ENCODE results near the gene MACROD1.

The MACROD1 gene

DNA sequence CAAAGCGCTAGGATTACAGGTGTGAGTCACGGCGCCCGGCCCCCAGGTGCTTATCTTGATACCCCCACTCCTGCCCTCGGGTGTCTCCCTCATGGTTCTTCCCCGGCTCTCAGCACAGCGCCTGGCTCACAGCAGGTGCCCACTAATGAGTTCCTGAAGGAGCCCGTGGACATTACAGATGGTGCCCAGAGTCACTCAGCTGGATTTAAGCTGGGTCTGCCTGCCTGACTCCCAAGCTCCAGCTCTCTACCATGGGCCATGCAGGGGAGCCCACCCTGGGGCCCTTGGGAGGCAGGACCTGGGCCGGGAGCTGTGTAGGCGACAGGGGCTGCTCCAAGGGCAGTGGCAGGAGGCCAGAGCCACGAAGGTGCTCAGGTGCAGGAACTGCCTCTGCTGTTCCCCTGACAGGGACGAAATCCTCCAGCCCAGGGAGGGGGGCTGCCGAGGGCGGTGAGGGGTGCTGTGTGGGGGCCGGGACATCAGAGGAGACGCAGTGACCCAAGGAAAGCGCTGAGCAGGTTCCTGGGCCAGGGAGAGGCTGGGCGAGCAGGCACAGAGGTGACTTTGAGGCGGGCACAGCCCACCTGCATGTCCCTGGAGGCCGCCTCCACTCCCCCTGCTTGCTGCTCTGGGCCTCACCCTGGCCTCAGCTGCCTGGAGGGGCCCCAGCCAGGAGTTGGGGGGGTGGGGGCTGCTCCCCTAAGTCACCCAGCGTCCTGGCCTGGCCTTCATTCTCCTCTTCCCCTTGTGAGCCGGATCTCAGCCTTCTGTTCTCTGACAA lies 144.7 kb downstream of the MACROD1 start:
- TF ChIP-seq EZH2 (IDR thresholded peaks at IDR 0.05) (no peak), FOXP2 (optimal IDR thresholded peaks at IDR 0.05; ENCODE audit: control extremely low read depth, extremely low read length, insufficient read depth) (no peak), POLR2AphosphoS5 (IDR thresholded peaks at IDR 0.05; ENCODE audit: borderline replicate concordance, low read depth, low read length) (no peak)

DNA sequence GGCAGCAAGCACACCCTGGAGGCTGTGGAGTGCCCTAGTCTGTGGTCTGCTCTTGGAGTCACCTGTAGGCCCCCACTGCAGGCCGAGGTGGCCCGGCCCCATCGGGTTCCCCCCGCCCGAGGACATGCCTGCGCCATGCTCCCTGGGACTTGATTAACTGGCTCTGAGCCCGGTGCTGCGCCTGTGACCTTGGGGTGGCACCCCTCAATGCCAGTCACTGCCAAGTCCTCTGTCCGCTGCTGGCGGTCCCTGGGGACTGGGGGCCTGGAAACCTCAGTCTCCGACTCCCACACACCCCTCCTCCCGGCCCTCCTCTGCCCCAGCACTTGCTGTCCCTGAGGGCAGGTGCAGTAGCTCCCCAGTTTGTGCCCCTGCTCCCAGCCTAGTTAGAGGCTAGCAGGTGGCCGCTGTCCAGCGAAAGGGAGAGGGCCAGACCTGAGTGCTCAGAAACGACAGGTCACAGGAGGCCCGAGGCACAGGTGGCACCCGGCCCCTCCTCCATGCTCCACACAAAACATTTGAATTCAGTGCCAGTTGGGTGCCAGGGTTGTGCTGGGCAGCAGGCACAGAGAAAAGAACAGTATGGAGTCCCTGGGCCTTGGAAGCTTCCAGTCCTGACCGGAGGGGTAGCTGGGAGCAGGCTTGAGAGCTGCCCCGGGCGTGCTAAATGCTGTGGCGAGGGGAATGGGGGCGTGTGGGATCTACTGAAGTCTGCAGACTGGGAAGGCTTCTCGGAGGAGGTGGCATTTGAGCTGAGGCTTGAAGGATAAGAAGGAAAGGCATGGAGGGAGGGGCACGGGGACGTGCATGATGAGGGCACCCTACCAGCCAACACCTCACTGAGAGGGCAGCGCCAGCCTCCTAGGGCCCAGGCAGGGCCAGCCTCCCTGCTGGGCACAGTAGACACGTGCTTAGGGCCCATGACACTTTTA lies 146.5 kb downstream of the MACROD1 start:
- Histone ChIP-seq H3K9ac (ENCODE audit: insufficient read length) (no peak overlapping the region), H3K27ac (no peak overlapping the region), H3K36me3 (ENCODE audit: insufficient read depth, low read length) (no peaks in the 10 kb centered on the region), H3K4me3 (no peak overlapping the region), H3K9me3 (ENCODE audit: low read depth, low read length) (no peaks in the 10 kb centered on the region)
- TF ChIP-seq EZH2 (IDR thresholded peaks at IDR 0.05): no peak
- TF ChIP-seq FOXP2 (optimal IDR thresholded peaks at IDR 0.05; ENCODE audit: control extremely low read depth, extremely low read length, insufficient read depth): no peak
- no peak for TF ChIP-seq POLR2AphosphoS5 (IDR thresholded peaks at IDR 0.05; ENCODE audit: borderline replicate concordance, low read depth, low read length)
- DNase-seq (ENCODE audit: low read depth, low spot score): no peak

More for the DNA sequence above, 144.7 kb downstream of the MACROD1 start:
- no peaks in the 10 kb centered on the region for H3K9me3 ChIP-seq (ENCODE audit: low read depth, low read length)
- no peak for DNase-seq (ENCODE audit: low read depth, low spot score)
- H3K4me3 ChIP-seq: no peak overlapping the region
- H3K9ac ChIP-seq (ENCODE audit: insufficient read length): no peak overlapping the region
- no peaks in the 10 kb centered on the region for H3K36me3 ChIP-seq (ENCODE audit: insufficient read depth, low read length)
- no peak overlapping the region for H3K27ac ChIP-seq

DNA sequence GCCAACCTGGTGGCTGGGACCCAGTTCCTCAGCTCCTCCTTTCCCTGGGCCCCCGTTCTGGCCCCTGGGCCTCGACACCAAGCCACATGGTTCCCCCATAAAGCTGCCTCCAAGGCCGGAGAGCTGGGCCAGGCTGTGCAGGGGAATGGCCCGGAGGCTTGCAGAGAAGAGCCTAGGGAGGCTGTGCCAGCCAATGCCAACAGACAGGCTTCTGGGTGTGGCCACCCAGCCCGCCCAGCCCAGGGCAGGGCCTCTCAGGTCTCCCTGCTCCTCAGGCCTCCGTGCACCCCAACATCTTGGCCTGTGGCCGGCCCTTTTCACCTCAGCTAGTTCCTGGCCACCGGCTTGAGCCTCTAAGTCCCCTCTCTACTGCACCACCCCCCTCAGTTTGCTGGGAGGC lies 147.6 kb downstream of the MACROD1 start:
- no peak for DNase-seq (ENCODE audit: low read depth, low spot score)
- Histone ChIP-seq H3K27ac (no peak overlapping the region), H3K4me3 (no peak overlapping the region), H3K36me3 (ENCODE audit: insufficient read depth, low read length) (no peaks in the 10 kb centered on the region), H3K9ac (ENCODE audit: insufficient read length) (no peak overlapping the region), H3K9me3 (ENCODE audit: low read depth, low read length) (no peaks in the 10 kb centered on the region)
- no peak for TF ChIP-seq FOXP2 (optimal IDR thresholded peaks at IDR 0.05; ENCODE audit: control extremely low read depth, extremely low read length, insufficient read depth)
- no peak for TF ChIP-seq EZH2 (IDR thresholded peaks at IDR 0.05)

DNA sequence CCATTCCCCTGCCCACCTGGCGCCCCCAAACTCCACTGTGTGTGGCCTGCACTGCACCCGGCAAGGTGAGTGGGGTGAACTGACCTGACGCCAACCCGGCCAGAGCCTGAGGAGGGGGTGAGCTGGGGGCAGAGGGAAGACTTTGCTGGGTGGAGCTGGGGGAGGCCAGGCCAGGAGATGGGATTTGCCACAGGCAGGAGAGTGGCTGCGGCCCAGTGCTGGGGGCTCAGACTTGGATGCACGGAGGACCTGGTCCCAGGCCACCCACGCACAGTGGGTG lies 148.0 kb downstream of the MACROD1 start:
- Histone ChIP-seq H3K4me3 (no peak overlapping the region), H3K27ac (no peak overlapping the region), H3K9ac (ENCODE audit: insufficient read length) (no peak overlapping the region), H3K36me3 (ENCODE audit: insufficient read depth, low read length) (no peaks in the 10 kb centered on the region), H3K9me3 (ENCODE audit: low read depth, low read length) (no peaks in the 10 kb centered on the region)
- TF ChIP-seq FOXP2 (optimal IDR thresholded peaks at IDR 0.05; ENCODE audit: control extremely low read depth, extremely low read length, insufficient read depth): no peak
- no peak for TF ChIP-seq EZH2 (IDR thresholded peaks at IDR 0.05)
- no peak for TF ChIP-seq POLR2AphosphoS5 (IDR thresholded peaks at IDR 0.05; ENCODE audit: borderline replicate concordance, low read depth, low read length)
- DNase-seq (ENCODE audit: low read depth, low spot score): no peak

DNA sequence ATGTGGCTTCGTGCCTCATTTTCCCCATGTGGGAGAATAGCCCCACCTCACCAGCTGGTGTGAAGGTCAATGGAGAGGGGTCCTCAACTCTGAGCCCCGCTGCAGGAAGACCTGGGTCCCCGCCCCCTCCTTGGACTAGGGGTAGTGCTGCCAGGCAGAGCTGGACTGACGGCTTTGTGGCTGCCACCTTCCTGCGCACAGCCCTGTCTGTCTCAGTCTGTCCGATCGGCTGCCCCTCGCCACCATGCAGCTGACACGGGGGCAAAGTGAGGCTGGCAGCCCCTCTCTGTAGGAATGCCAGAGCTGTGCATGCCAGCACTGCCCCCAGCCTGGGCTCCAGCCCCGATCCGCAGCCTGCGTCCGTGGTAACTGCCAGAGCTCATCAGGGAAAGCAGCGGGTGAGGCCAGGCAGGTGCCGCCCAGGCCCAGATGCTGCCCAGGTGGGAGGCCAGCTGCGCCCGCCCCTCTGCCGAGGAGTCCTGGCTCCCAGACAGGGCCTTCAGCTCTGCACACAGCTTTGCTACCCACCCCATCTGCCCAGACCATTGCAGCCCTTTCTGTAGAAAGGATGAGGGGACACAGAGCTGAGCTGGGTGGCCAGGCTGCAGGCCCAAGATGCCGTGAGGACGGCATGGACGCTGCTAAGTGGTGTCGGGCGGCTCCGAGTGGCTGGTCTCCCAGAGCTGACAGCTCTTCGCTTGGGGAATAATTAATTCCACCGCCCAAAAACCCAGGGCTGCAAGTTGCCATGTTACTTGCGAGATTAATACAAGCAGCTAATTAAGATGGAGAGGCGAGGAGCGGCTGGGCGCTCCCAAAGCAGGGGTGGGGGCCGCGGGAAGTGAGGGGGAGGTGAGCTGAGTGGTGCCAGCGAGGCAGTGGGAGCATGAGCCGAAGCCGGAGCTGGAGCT lies 149.7 kb downstream of the MACROD1 start:
- no peak for DNase-seq (ENCODE audit: low read depth, low spot score)
- no peak overlapping the region for H3K9ac ChIP-seq (ENCODE audit: insufficient read length)
- no peak for TF ChIP-seq EZH2 (IDR thresholded peaks at IDR 0.05)
- TF ChIP-seq POLR2AphosphoS5 (IDR thresholded peaks at IDR 0.05; ENCODE audit: borderline replicate concordance, low read depth, low read length): no peak
- TF ChIP-seq FOXP2 (optimal IDR thresholded peaks at IDR 0.05; ENCODE audit: control extremely low read depth, extremely low read length, insufficient read depth): no peak

DNA sequence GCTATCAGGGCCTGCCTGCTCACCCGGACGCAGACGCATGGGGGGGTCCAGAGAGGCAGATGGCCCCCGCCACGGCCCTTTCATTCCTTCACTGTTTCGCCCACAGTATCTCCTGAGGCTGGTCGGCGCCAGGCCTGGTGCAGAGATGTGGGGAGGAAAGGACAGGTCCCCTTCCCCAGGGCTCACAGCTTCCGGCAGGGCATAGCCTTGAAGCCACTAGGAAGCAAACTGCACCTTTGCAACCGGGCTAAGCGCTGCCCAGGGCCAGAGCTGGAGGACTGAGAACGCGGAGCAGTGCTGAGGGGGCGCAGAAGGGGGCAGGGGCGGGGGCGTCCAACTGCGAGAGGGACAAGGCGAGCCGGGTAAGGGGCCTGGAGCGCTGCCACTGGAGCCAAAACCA lies 150.4 kb downstream of the MACROD1 start:
- no peak overlapping the region for H3K4me3 ChIP-seq
- TF ChIP-seq POLR2AphosphoS5 (IDR thresholded peaks at IDR 0.05; ENCODE audit: borderline replicate concordance, low read depth, low read length): no peak
- no peak overlapping the region for H3K27ac ChIP-seq
- no peaks in the 10 kb centered on the region for H3K36me3 ChIP-seq (ENCODE audit: insufficient read depth, low read length)
- no peak for DNase-seq (ENCODE audit: low read depth, low spot score)
- H3K9me3 ChIP-seq (ENCODE audit: low read depth, low read length): no peaks in the 10 kb centered on the region
- H3K9ac ChIP-seq (ENCODE audit: insufficient read length): no peak overlapping the region

More for the DNA sequence above, 149.7 kb downstream of the MACROD1 start:
- Histone ChIP-seq H3K4me3 (no peak overlapping the region), H3K9me3 (ENCODE audit: low read depth, low read length) (no peaks in the 10 kb centered on the region), H3K36me3 (ENCODE audit: insufficient read depth, low read length) (no peaks in the 10 kb centered on the region), H3K27ac (no peak overlapping the region)

DNA sequence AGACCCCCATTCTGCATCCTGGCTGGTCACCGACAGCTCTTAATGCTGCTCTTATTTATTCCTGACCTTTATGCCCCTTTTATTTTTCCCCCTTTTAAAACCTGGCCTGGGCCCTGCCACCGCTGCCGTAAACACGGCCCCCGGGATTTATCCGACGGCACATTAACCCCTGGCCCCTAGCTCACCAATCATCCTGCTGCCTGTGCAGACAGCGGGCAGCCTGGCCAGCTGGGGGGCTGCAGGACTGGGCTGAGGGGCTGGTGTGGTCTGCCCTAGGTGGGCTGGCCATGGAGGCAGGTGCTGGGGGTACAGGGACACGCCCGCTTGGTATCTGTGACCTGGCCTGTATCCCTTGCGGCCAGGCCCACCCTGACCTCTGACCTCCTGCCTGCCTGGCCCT lies 151.6 kb downstream of the MACROD1 start:
- H3K4me3 ChIP-seq: no peak overlapping the region

More for the DNA sequence above, 151.6 kb downstream of the MACROD1 start:
- no peak for DNase-seq (ENCODE audit: low read depth, low spot score)
- no peaks in the 10 kb centered on the region for H3K36me3 ChIP-seq (ENCODE audit: insufficient read depth, low read length)
- no peak for TF ChIP-seq EZH2 (IDR thresholded peaks at IDR 0.05)
- no peak for TF ChIP-seq POLR2AphosphoS5 (IDR thresholded peaks at IDR 0.05; ENCODE audit: borderline replicate concordance, low read depth, low read length)
- TF ChIP-seq FOXP2 (optimal IDR thresholded peaks at IDR 0.05; ENCODE audit: control extremely low read depth, extremely low read length, insufficient read depth): no peak
- no peak overlapping the region for H3K27ac ChIP-seq
- H3K9ac ChIP-seq (ENCODE audit: insufficient read length): no peak overlapping the region
- H3K9me3 ChIP-seq (ENCODE audit: low read depth, low read length): no peaks in the 10 kb centered on the region

All from SK-N-MC (cell line).